SK-N-SH (cell line): ENCODE results near the gene C18orf32. TPM values are rescaled to one million over a fixed set of nuclear protein-coding genes. Genes with fewer than 3 reads are reported as not detected.
"Not testable (repeated sequence)": the region's sequence is repeated elsewhere in the genome, so short reads cannot be mapped to it uniquely, and the experiment has no call there.

Experiments used
- CTCF ChIA-PET: fragments of 300-600, 350-600 bp; formaldehyde crosslinking; extraction: SDS; loops from one replicate; lab custom pipeline; 2021; lab: Yijun Ruan, JAX
- POLR2A ChIA-PET: fragments of 350-600 bp; sonication (Branson Sonifier 250); formaldehyde crosslinking; extraction: SDS; loops from one replicate; lab custom pipeline; 2020; ENCODE audit warnings: antibody characterized with exemption, inconsistent platforms; lab: Yijun Ruan, JAX
- DNase-seq: peaks from one replicate; pipeline ENCODE4 v3.0.0; 2012
- H2AFZ ChIP-seq: fragments of 200-600 bp; sonication (generic); 2 replicates; pipeline ENCODE4 v1.8.1; 2016; ENCODE audit warnings: antibody characterized with exemption, mild to moderate bottlenecking, low read depth
- H3F3A ChIP-seq: fragments of 200-600 bp; sonication (generic); replicated peaks from 2 replicates; pipeline ENCODE3; 2016; ENCODE audit warnings: antibody characterized with exemption, mild to moderate bottlenecking; ENCODE audit not compliant: insufficient read depth
- H3K27ac ChIP-seq, 2 experiments: fragments of 200-500 bp in 1 of 2; fragments of 200-600 bp in 1 of 2; sonication (Bioruptor generic) in 1 of 2; sonication (generic), shearing (Covaris generic) in 1 of 2; 2 replicates each; pipeline versions ENCODE4 v1.5.1 to v1.6.1; 2014 to 2016; ENCODE audit warnings: low read depth in 2 of 2, inconsistent platforms in 1 of 2, low read length in 1 of 2, mild to moderate bottlenecking in 1 of 2, mixed read lengths in 1 of 2
- H3K27me3 ChIP-seq: fragments of 200-600 bp; sonication (generic), shearing (Covaris generic); 2 replicates; pipeline ENCODE4 v1.6.1; 2016; ENCODE audit warnings: mixed run types; ENCODE audit not compliant: insufficient read depth
- H3K36me3 ChIP-seq, 2 experiments: fragments of 200-500 bp in 1 of 2; fragments of 200-600 bp in 1 of 2; sonication (Bioruptor generic) in 1 of 2; sonication (generic) in 1 of 2; replicated peaks in 1 of 2; 2 replicates each; pipeline versions ENCODE3 to v1.5.1; 2014 to 2016; ENCODE audit warnings: low read length in 1 of 2, mild to moderate bottlenecking in 1 of 2; ENCODE audit not compliant: insufficient read depth in 2 of 2, control insufficient read depth in 1 of 2
- H3K4me1 ChIP-seq, 2 experiments: fragments of 200-500 bp in 1 of 2; fragments of 200-600 bp in 1 of 2; sonication (Bioruptor generic) in 1 of 2; sonication (generic), shearing (Covaris generic) in 1 of 2; 2 replicates each; pipeline versions ENCODE4 v1.5.1 to v1.6.1; 2014 to 2016; ENCODE audit warnings: low read depth in 1 of 2, low read length in 1 of 2, mixed run types in 1 of 2; ENCODE audit not compliant: insufficient read depth in 2 of 2, control insufficient read depth in 1 of 2
- H3K4me2 ChIP-seq: fragments of 200-600 bp; sonication (generic), shearing (Covaris generic); 2 replicates; pipeline ENCODE4 v1.6.1; 2017; ENCODE audit warnings: mixed run types
- H3K4me3 ChIP-seq, 2 experiments: fragments of 200-500 bp in 1 of 2; fragments of 200-600 bp in 1 of 2; sonication (Bioruptor generic) in 1 of 2; sonication (generic), shearing (Covaris generic) in 1 of 2; 2 replicates each; pipeline versions ENCODE4 v1.5.1 to v1.8.1; 2014 to 2016; ENCODE audit warnings: low read depth in 2 of 2, inconsistent platforms in 1 of 2, low read length in 1 of 2, mild to moderate bottlenecking in 1 of 2, mixed read lengths in 1 of 2, moderate library complexity in 1 of 2
- H3K79me2 ChIP-seq: fragments of 200-600 bp; sonication (generic); 2 replicates; pipeline ENCODE4 v1.8.1; 2017; ENCODE audit warnings: mild to moderate bottlenecking; ENCODE audit not compliant: insufficient read depth
- H3K9ac ChIP-seq: fragments of 200-600 bp; sonication (generic); 2 replicates; pipeline ENCODE4 v1.6.1; 2017; ENCODE audit warnings: mixed run types
- H3K9me2 ChIP-seq: fragments of 200-600 bp; sonication (generic); 2 replicates; pipeline ENCODE4 v1.6.1; 2017; ENCODE audit warnings: mixed run types
- H3K9me3 ChIP-seq: fragments of 200-600 bp; sonication (generic); 2 replicates; pipeline ENCODE4 v1.6.1; 2017; ENCODE audit warnings: mixed run types, mild to moderate bottlenecking, moderate library complexity
- H4K20me1 ChIP-seq: fragments of 200-600 bp; sonication (generic); 2 replicates; pipeline ENCODE4 v1.6.1; 2017; ENCODE audit warnings: mild to moderate bottlenecking, mixed run types; ENCODE audit not compliant: insufficient read depth
- ELF1 ChIP-seq: IDR thresholded peaks from 2 replicates; pipeline ENCODE4 v1.4.0; 2012
- FOSL2 ChIP-seq: IDR thresholded peaks from 2 replicates; pipeline ENCODE4 v1.4.0; 2012; ENCODE audit warnings: low read depth, mild to moderate bottlenecking, moderate library complexity, borderline replicate concordance
- GABPA ChIP-seq: IDR thresholded peaks from 2 replicates; pipeline ENCODE4 v1.4.0; 2012; ENCODE audit warnings: low read depth, mild to moderate bottlenecking
- MXI1 ChIP-seq: IDR thresholded peaks from 2 replicates; pipeline ENCODE4 v1.6.1; 2012; ENCODE audit warnings: mild to moderate bottlenecking, low read depth, low read length, improper control_type of control experiment
- POLR2AphosphoS5 ChIP-seq: IDR thresholded peaks from 2 replicates; pipeline ENCODE4 v1.6.1; 2012; ENCODE audit warnings: low read depth, low read length
- RAD21 ChIP-seq: IDR thresholded peaks from 2 replicates; pipeline ENCODE4 v1.6.1; 2012; ENCODE audit warnings: mild to moderate bottlenecking, low read length
- RFX5 ChIP-seq: IDR thresholded peaks from 2 replicates; pipeline ENCODE4 v1.6.1; 2012; ENCODE audit warnings: mild to moderate bottlenecking, improper control_type of control experiment, low read length
- SIN3A ChIP-seq: IDR thresholded peaks from 2 replicates; pipeline ENCODE4 v1.6.1; 2012; ENCODE audit warnings: low read depth, mild to moderate bottlenecking, low read length, moderate library complexity, borderline replicate concordance
- TEAD4 ChIP-seq: IDR thresholded peaks from 2 replicates; pipeline ENCODE4 v1.4.0; 2012; ENCODE audit warnings: mild to moderate bottlenecking, borderline replicate concordance; ENCODE audit not compliant: insufficient read depth
- WGBS: methylation state at CpG from one replicate; pipeline ENCODE4 v1.1.6; 2017; ENCODE audit warnings: low lambda C conversion rate; 5-methylcytosine and 5-hydroxymethylcytosine counted together
- polyA plus RNA-seq, 3 experiments: library from polyadenylated mRNA; depleted of rRNA; stranded (reverse); fragments of >200 nt; gene quantifications; 2 replicates each; pipeline ENCODE4 v1.2.3, GENCODE V29; 2012
- TF ChIP-seq, protein P1 (sequence below): fragments of 150-350 bp; IDR thresholded peaks from 2 replicates; pipeline ENCODE4 v1.6.1; 2017; ENCODE audit warnings: antibody characterized with exemption, low read length, low read depth, borderline replicate concordance
- TF ChIP-seq, protein P2 (sequence below): fragments of 150-350 bp; IDR thresholded peaks from 2 replicates; pipeline ENCODE4 v1.6.1; 2016; ENCODE audit warnings: mild to moderate bottlenecking, low read depth, low read length
- TF ChIP-seq, protein P3 (sequence below): IDR thresholded peaks from 2 replicates; pipeline ENCODE4 v1.4.0; 2012; ENCODE audit warnings: low read depth, borderline replicate concordance
- TF ChIP-seq, protein P4 (sequence below): IDR thresholded peaks from 2 replicates; pipeline ENCODE4; 2012

Gene C18orf32
- polyA plus RNA-seq, 1 of the 3 experiments (the other 2 are of a cell fraction) = 29.4 TPM

DNA sequence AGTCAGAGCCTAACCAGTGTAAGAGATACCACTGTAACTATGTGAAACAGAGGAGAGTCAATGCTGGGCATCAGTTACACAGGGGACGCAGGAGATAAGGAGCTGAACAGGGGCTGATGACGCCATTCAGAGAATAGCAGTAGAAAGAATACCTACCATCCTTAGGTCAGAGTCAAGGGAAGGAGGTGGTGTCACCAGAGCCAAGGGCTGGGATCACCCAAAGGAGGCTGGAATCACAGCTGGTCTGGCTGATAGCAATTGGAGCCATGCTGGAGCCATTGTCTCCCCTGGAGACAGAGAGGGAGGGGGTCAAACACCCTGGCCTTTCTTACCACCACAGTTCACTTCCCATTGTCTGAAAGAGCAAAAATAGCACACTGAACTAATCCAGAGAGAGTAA lies 37.3 kb upstream of the C18orf32 start:
- Histone ChIP-seq H3K79me2 (no peaks in the 10 kb centered on the region), H3K27ac (no peak overlapping the region), H3K4me2 (no peak overlapping the region), H2AFZ (no peak overlapping the region), H3K9me3 (no peaks in the 10 kb centered on the region), H3K4me3 (no peak overlapping the region), H3F3A (no peaks in the 10 kb centered on the region), H3K36me3 (no peaks in the 10 kb centered on the region), H3K4me1 (peaks cover 0 to 19% of the 10 kb centered on the region in 2 experiments; a peak in 1 of 4 replicates), H4K20me1 (no peaks in the 10 kb centered on the region), H3K9me2 (no peaks in the 10 kb centered on the region), H3K9ac (no peak overlapping the region), H3K27me3 (no peaks in the 10 kb centered on the region)
- TF ChIP-seq SIN3A = no peak
- TF ChIP-seq, protein P1, sequence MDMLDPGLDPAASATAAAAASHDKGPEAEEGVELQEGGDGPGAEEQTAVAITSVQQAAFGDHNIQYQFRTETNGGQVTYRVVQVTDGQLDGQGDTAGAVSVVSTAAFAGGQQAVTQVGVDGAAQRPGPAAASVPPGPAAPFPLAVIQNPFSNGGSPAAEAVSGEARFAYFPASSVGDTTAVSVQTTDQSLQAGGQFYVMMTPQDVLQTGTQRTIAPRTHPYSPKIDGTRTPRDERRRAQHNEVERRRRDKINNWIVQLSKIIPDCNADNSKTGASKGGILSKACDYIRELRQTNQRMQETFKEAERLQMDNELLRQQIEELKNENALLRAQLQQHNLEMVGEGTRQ = no peak
- no peak for DNase-seq
- CTCF ChIA-PET = interaction anchor here (1.5 to 2.8 kb wide), 2 partner anchors 14 to 334 kb away, joined by 6 to 13 read pairs; no protein-coding TSS in a partner anchor
- POLR2A ChIA-PET = no interaction called here
- WGBS = 96% methylated on average over 2 of the region's 2 CpGs

DNA sequence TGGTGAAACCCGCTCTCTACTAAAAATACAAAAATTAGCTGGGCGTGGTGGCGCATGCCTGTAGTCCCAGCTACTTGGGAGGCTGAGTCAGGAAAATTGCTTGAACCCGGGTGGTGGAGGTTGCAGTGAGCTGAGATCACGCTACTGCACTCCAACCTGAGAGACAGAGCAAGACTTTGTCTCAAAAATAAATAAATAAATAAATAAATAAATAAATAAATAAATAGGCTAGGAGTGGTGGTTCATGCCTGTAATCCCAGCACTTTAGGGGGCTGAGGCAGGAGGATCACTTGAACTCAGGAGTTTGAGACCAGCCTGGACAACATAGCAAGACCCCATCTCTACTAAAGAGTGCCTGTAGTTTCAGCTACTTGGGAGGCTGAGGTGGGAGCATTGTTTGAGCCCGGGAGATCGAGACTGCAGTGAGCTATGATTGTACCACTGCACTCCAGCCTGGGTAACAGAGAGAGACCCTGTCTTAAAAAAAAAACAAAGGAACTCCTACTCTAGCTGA lies 36.6 kb upstream of the C18orf32 start:
- DNase-seq, POLR2A ChIA-PET, H3K4me3 ChIP-seq, H3K9me2 ChIP-seq, H3K4me2 ChIP-seq, H4K20me1 ChIP-seq, H3K9me3 ChIP-seq, H3K9ac ChIP-seq, H3F3A ChIP-seq, H3K27me3 ChIP-seq, H3K27ac ChIP-seq, H3K79me2 ChIP-seq, H3K36me3 ChIP-seq, H2AFZ ChIP-seq: not testable (repeated sequence)
- peaks cover 0 to 19% of the 10 kb centered on the region in 2 experiments; a peak in 1 of 4 replicates for H3K4me1 ChIP-seq
- CTCF ChIA-PET = interaction anchor here (1.5 to 2.8 kb wide), 2 partner anchors 13 to 335 kb away, joined by 6 to 13 read pairs; no protein-coding TSS in a partner anchor
- 84% methylated on average over 7 of the region's 7 CpGs for WGBS

DNA sequence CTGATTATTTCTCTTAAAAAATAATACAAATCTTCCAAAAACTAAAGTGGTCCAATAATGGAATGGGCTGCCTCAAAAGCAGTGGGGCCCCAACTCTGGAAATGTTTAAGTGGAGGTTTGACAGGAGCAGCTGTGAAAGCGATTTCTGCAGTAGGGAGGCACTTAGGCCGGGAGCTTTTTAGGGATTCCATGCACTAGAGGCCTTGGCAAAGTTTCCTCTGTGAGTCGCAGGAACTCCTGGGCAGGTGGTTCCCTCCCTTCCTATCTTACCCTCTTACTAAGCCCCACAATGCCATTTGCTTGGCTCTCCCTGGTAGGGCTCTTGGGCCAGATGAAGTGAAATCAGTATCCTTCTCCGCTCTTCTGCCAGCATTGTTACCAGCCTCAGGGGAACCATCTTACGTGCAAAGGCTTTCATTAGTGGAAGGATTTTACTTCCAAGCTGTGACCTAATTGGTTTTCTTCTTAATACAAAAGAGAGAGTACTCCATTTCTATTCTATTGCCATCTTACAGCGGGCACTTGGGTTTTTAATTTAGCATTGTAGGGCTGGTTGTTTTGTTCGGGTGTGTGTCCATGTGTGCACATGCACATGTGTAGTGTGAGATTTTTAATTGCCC lies 34.3 kb upstream of the C18orf32 start:
- no peak overlapping the region for H3K9ac ChIP-seq
- CTCF ChIA-PET = interaction anchor here (2.1 kb wide), 1 partner anchor 11 kb away, joined by 9 read pairs; no protein-coding TSS in a partner anchor
- H3K9me2 ChIP-seq = no peaks in the 10 kb centered on the region
- H3K4me2 ChIP-seq = no peak overlapping the region
- WGBS = 89% methylated on average over 7 of the region's 7 CpGs
- no peaks in the 10 kb centered on the region for H3K79me2 ChIP-seq
- peaks cover 0 to 9% of the 10 kb centered on the region in 2 experiments; a peak in 1 of 4 replicates for H3K4me1 ChIP-seq
- DNase-seq = no peak
- POLR2A ChIA-PET = no interaction called here
- H3K27ac ChIP-seq = no peak overlapping the region
- no peaks in the 10 kb centered on the region for H4K20me1 ChIP-seq
- H2AFZ ChIP-seq = no peak overlapping the region
- no peaks in the 10 kb centered on the region for H3K36me3 ChIP-seq
- no peaks in the 10 kb centered on the region for H3K27me3 ChIP-seq
- no peaks in the 10 kb centered on the region for H3K9me3 ChIP-seq
- H3F3A ChIP-seq = no peaks in the 10 kb centered on the region
- no peak overlapping the region for H3K4me3 ChIP-seq
- TF ChIP-seq, protein P2, sequence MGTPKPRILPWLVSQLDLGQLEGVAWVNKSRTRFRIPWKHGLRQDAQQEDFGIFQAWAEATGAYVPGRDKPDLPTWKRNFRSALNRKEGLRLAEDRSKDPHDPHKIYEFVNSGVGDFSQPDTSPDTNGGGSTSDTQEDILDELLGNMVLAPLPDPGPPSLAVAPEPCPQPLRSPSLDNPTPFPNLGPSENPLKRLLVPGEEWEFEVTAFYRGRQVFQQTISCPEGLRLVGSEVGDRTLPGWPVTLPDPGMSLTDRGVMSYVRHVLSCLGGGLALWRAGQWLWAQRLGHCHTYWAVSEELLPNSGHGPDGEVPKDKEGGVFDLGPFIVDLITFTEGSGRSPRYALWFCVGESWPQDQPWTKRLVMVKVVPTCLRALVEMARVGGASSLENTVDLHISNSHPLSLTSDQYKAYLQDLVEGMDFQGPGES = no peak
- TF ChIP-seq POLR2AphosphoS5 (no peak), GABPA (no peak), RAD21 (no peak), ELF1 (no peak), TEAD4 (no peak), SIN3A (no peak), MXI1 (no peak), RFX5 (no peak), FOSL2 (no peak)
- TF ChIP-seq, protein P3, sequence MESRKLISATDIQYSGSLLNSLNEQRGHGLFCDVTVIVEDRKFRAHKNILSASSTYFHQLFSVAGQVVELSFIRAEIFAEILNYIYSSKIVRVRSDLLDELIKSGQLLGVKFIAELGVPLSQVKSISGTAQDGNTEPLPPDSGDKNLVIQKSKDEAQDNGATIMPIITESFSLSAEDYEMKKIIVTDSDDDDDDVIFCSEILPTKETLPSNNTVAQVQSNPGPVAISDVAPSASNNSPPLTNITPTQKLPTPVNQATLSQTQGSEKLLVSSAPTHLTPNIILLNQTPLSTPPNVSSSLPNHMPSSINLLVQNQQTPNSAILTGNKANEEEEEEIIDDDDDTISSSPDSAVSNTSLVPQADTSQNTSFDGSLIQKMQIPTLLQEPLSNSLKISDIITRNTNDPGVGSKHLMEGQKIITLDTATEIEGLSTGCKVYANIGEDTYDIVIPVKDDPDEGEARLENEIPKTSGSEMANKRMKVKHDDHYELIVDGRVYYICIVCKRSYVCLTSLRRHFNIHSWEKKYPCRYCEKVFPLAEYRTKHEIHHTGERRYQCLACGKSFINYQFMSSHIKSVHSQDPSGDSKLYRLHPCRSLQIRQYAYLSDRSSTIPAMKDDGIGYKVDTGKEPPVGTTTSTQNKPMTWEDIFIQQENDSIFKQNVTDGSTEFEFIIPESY = no peak
- TF ChIP-seq, protein P4, sequence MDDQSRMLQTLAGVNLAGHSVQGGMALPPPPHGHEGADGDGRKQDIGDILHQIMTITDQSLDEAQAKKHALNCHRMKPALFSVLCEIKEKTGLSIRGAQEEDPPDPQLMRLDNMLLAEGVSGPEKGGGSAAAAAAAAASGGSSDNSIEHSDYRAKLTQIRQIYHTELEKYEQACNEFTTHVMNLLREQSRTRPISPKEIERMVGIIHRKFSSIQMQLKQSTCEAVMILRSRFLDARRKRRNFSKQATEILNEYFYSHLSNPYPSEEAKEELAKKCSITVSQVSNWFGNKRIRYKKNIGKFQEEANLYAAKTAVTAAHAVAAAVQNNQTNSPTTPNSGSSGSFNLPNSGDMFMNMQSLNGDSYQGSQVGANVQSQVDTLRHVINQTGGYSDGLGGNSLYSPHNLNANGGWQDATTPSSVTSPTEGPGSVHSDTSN = no peak
